Upper lobe of left lung (tissue), 6 donors: ENCODE results near the gene TP53I11. TPM values are rescaled to one million over a fixed set of nuclear protein-coding genes. Genes with fewer than 3 reads are reported as not detected.

Experiments used
- ATAC-seq, 2 donors: fragments of 200-7000 bp; cut with Tn5 transposase; one replicate each; pipeline ENCODE4 v1.9.1; 2022; ENCODE audit warnings: mild to moderate bottlenecking in 2 of 2, moderate library complexity in 2 of 2; ENCODE audit not compliant: low FRiP score in 2 of 2
- DNase-seq, 2 donors: peaks; one replicate each; pipeline ENCODE4 v3.0.0-alpha.2; 2019 to 2020
- H3K27ac ChIP-seq, 4 donors: fragments of 200-600 bp; sonication (generic); one replicate each; pipeline ENCODE4 v1.5.1; 2016 to 2019
- H3K27me3 ChIP-seq, 4 donors: fragments of 200-600 bp; sonication (generic); one replicate each; pipeline ENCODE4 v1.5.1; 2017 to 2019
- H3K36me3 ChIP-seq, 4 donors: fragments of 200-600 bp; sonication (generic); one replicate each; pipeline ENCODE4 v1.5.1; 2016 to 2019
- H3K4me1 ChIP-seq, 4 donors: fragments of 200-600 bp; sonication (generic); one replicate each; pipeline ENCODE4 v1.5.1; 2018 to 2019
- H3K4me3 ChIP-seq, 4 donors: fragments of 200-600 bp; sonication (generic); one replicate each; pipeline ENCODE4 v1.5.1; 2017 to 2019; ENCODE audit warnings: mild to moderate bottlenecking in 2 of 4, moderate library complexity in 1 of 4
- H3K9me3 ChIP-seq, 4 donors: fragments of 200-600 bp; sonication (generic); one replicate each; pipeline ENCODE4 v1.5.1; 2018 to 2019
- EP300 ChIP-seq, 4 donors: sonication (generic); formaldehyde crosslinking; IDR thresholded peaks; one replicate each; pipeline ENCODE4 v1.5.1; 2017; ENCODE audit warnings: antibody characterized with exemption in 4 of 4, control low read depth in 2 of 4
- POLR2A ChIP-seq, 4 donors: fragments of 450-650 bp; IDR thresholded peaks; one replicate each; pipeline ENCODE4 v1.5.1; 2016 to 2017; ENCODE audit warnings: antibody characterized with exemption in 4 of 4, mild to moderate bottlenecking in 2 of 4
- POLR2AphosphoS5 ChIP-seq, 2 donors: sonication (generic); formaldehyde crosslinking; IDR thresholded peaks; one replicate each; pipeline ENCODE4 v1.5.1; 2017; ENCODE audit warnings: antibody characterized with exemption in 2 of 2
- WGBS, 2 donors: methylation state at CpG; one replicate each; pipeline ENCODE4 v1.1.5; 2017 to 2018; 5-methylcytosine and 5-hydroxymethylcytosine counted together
- total RNA-seq, 6 donors: library from RNA; depleted of rRNA in 4 of 6; stranded (reverse); fragments of >200 nt in 4 of 6; gene quantifications; one replicate each; pipeline versions ENCODE4 v1.1.0 to v1.2.1, GENCODE V29; 2016 to 2021
- TF ChIP-seq, protein P1 (sequence below), 6 experiments: fragments of 450-650 bp in 4 of 6; fragments of 200-600 bp in 2 of 6; sonication (generic) in 2 of 6; IDR thresholded peaks; one replicate each; pipeline ENCODE4 v1.5.1; 2016 to 2019; ENCODE audit warnings: antibody characterized with exemption in 6 of 6
- donor health status: DM: no; HTN: no; CAD: no; lungs with moderate emphysema.
- donor health status: DM: no; HTN: yes; CAD: no; lungs with severe emphysema.

The TP53I11 gene
- total RNA-seq, 6 donors from 2014 or later: 55.3 to 127 (median 101) TPM

DNA sequence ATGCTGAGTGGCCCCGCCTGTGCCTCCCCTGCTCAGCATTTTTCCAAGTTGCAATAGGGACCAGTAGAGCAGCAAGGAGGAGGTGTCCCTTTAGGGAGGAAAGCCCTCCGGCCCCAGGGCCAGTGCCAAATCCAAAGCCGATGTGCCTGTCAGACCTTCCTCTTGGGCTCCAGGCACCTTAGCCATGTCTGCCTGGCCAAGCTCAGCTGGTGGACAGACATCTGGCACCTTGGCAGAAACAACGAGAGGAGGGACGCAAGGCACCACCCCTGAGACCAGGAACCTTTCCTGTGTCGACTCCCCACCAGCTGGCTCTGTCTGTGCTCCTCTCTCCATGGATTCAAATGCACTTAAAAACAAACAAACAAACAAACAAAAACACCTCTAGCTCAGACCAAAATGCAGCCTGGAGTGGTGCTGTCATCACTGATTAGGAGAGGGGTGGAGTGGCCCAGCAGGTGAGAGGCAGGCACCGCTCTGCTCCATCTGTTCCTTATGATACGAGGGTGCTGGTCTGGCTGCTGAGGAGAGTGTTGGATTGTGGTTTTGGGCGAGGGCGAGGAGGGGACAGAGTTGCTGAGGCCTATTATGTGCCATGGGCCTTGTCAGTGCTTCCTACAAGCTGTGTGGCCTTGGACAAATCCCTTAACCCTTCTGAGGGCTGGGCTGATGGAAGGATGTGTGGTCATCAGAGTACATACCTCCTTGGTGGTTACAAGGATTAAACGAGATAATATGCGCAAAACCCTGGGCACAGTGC, 46.2 kb downstream of the TP53I11 start:
- DNase-seq (no peak), ATAC-seq (no peak)
- TF ChIP-seq POLR2A (IDR thresholded peaks at IDR 0.05) (no peak), POLR2AphosphoS5 (IDR thresholded peaks at IDR 0.05) (no peak)
- Histone ChIP-seq H3K27ac (no peak overlapping the region), H3K9me3 (no peaks in the 10 kb centered on the region), H3K4me3 (no peak overlapping the region), H3K36me3 (no peaks in the 10 kb centered on the region), H3K4me1 (no peaks in the 10 kb centered on the region), H3K27me3 (no peaks in the 10 kb centered on the region)
- 80 to 89% methylated on average over 10 to 12 of the region's 12 CpGs for WGBS, 2 donors

DNA sequence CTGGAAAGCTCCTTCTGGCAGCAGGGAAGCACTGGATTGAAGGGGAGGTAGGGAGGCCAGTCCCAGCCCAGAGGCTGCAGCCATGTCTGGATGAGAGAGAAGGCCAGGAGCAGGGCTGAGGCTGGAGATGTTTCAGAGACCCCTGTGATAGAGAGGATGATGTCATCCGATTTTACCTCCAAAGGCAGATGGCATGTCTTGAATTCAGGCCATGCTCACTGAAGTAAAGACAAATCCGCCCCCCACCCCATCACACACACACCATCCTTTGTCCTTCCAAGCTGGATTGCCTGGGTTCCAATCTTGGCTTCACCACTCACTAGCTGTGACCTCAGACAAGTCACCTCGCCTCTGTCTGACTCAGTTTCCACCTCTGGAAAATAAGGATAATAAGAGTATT, 47.2 kb downstream of the TP53I11 start:
- H3K9me3 ChIP-seq: peaks cover 0 to 5% (median 0%) of the 10 kb centered on the region in 4 donors
- H3K27ac ChIP-seq: no peak overlapping the region
- 83 to 94% methylated on average over 3 of the region's 3 CpGs for WGBS, 2 donors
- H3K4me1 ChIP-seq: no peaks in the 10 kb centered on the region
- DNase-seq: no peak
- ATAC-seq: no peak
- peaks cover 0 to under 1% (median 0%) of the 10 kb centered on the region in 4 donors for H3K36me3 ChIP-seq
- TF ChIP-seq POLR2A (IDR thresholded peaks at IDR 0.05) (no peak), EP300 (IDR thresholded peaks at IDR 0.05) (no peak), POLR2AphosphoS5 (IDR thresholded peaks at IDR 0.05) (no peak)
- TF ChIP-seq, protein P1, sequence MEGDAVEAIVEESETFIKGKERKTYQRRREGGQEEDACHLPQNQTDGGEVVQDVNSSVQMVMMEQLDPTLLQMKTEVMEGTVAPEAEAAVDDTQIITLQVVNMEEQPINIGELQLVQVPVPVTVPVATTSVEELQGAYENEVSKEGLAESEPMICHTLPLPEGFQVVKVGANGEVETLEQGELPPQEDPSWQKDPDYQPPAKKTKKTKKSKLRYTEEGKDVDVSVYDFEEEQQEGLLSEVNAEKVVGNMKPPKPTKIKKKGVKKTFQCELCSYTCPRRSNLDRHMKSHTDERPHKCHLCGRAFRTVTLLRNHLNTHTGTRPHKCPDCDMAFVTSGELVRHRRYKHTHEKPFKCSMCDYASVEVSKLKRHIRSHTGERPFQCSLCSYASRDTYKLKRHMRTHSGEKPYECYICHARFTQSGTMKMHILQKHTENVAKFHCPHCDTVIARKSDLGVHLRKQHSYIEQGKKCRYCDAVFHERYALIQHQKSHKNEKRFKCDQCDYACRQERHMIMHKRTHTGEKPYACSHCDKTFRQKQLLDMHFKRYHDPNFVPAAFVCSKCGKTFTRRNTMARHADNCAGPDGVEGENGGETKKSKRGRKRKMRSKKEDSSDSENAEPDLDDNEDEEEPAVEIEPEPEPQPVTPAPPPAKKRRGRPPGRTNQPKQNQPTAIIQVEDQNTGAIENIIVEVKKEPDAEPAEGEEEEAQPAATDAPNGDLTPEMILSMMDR (IDR thresholded peaks at IDR 0.05): no peak
- H3K27me3 ChIP-seq: no peaks in the 10 kb centered on the region
- no peak overlapping the region for H3K4me3 ChIP-seq

GRCh38 chr11:44903035-44903434, 47.6 kb downstream of the TP53I11 start:
- WGBS, 2 donors: 72 to 80% methylated on average over 7 of the region's 7 CpGs

DNA sequence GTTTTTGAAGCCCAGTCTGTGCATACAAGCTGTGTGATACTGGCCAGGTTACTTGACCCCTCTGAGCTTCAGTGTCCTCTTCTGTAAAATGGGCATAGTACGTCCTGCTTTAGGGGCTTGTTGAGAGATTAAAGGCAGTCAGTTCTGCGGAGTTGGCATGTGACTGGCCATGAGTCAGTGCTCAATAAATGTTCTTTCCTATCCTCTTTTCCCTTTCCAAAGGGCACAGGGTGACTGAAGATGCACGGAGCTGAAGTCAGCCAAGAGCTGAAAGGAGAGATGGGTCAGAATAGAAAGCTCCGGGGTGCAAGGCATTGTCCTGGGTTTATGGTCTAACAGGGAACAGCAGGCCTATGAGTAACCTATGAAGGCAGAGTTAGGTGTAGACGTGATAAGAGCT, 48.9 kb downstream of the TP53I11 start:
- peaks cover 0 to 3% (median 0%) of the 10 kb centered on the region in 4 donors for H3K36me3 ChIP-seq
- peaks cover 0 to 7% (median 0%) of the 10 kb centered on the region in 4 donors for H3K9me3 ChIP-seq
- H3K27ac ChIP-seq: no peak overlapping the region
- H3K4me1 ChIP-seq: no peaks in the 10 kb centered on the region
- H3K4me3 ChIP-seq: no peak overlapping the region
- ATAC-seq (no peak), DNase-seq (no peak)
- WGBS, 2 donors: 83 to 89% methylated on average over 5 of the region's 5 CpGs
- H3K27me3 ChIP-seq: no peaks in the 10 kb centered on the region
- TF ChIP-seq POLR2A (IDR thresholded peaks at IDR 0.05) (no peak), EP300 (IDR thresholded peaks at IDR 0.05) (no peak), POLR2AphosphoS5 (IDR thresholded peaks at IDR 0.05) (no peak)
- TF ChIP-seq, protein P1 (IDR thresholded peaks at IDR 0.05): no peak

More at GRCh38 chr11:44903035-44903434, 47.6 kb downstream of the TP53I11 start:
- Histone ChIP-seq H3K27ac (no peak overlapping the region), H3K4me3 (no peak overlapping the region), H3K4me1 (no peaks in the 10 kb centered on the region), H3K27me3 (no peaks in the 10 kb centered on the region), H3K9me3 (peaks cover 0 to 7% (median 0%) of the 10 kb centered on the region in 4 donors), H3K36me3 (peaks cover 0 to 3% (median 0%) of the 10 kb centered on the region in 4 donors)
- DNase-seq (no peak), ATAC-seq (no peak)
- TF ChIP-seq POLR2A (IDR thresholded peaks at IDR 0.05) (no peak), POLR2AphosphoS5 (IDR thresholded peaks at IDR 0.05) (no peak), EP300 (IDR thresholded peaks at IDR 0.05) (no peak)
- TF ChIP-seq, protein P1 (IDR thresholded peaks at IDR 0.05): no peak

DNA sequence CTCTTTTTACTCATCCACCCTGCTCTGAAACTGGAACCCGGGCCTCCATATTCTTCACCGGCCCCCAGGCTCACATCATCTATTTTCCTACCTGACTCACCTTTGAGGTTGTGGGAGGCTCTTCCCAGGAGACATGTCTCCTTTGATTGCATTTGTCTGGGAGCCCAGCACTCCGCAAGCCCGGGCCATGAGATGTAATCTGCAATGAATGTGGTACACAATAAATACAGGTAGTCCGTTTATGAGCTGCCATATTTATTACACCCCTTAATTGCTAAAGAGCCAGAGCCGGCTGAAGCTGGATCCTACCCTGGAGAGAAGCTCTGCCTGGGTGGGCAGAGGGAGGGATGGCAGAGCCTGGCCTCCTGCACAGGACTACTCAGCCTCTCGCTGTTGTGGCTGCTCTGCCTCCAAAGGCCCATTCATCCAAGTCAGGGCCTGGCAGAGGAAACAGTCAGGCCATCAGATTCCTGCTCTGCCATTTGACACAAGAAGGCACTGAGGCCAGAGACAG, 49.5 kb downstream of the TP53I11 start:
- no peaks in the 10 kb centered on the region for H3K27me3 ChIP-seq
- peaks cover 0 to 7% (median 0%) of the 10 kb centered on the region in 4 donors for H3K9me3 ChIP-seq
- no peak overlapping the region for H3K27ac ChIP-seq
- H3K4me3 ChIP-seq: no peak overlapping the region
- 86 to 87% methylated on average over 6 to 7 of the region's 7 CpGs for WGBS, 2 donors
- ATAC-seq (no peak), DNase-seq (no peak)
- H3K4me1 ChIP-seq: no peaks in the 10 kb centered on the region
- TF ChIP-seq, protein P1 (IDR thresholded peaks at IDR 0.05): no peak
- no peak for TF ChIP-seq EP300 (IDR thresholded peaks at IDR 0.05)
- peaks cover 0 to 3% (median 0%) of the 10 kb centered on the region in 4 donors for H3K36me3 ChIP-seq
